HepG2 (cell line): ENCODE data around the gene SMARCD1. TPM values are rescaled to one million over a fixed set of nuclear protein-coding genes. Genes with fewer than 3 reads are reported as not detected.

Source experiments
- ATAC-seq: fragments of 200-7000 bp; cut with Tn5 transposase; 3 replicates; pipeline ENCODE4 v1.9.1; 2020; ENCODE audit warnings: mild to moderate bottlenecking, moderate library complexity
- BruUV-seq: library from RNA; stranded (reverse); fragments of 400-500 nt; replicated peaks from 2 replicates; lab custom pipeline; 2021; lab: Mats Ljungman, UMichigan
- CTCF ChIA-PET: fragments of 300-600 bp; formaldehyde crosslinking; extraction: SDS; loops from one replicate; lab custom pipeline; 2021; ENCODE audit warnings: low total read pairs, inconsistent platforms, low intra/inter-chr PET ratio; lab: Yijun Ruan, JAX
- POLR2A ChIA-PET: fragments of 350-600 bp; sonication (Branson Sonifier 250); formaldehyde crosslinking; loops from one replicate; lab custom pipeline; 2020; ENCODE audit warnings: antibody characterized with exemption, inconsistent platforms; lab: Yijun Ruan, JAX
- DNase-seq: peaks from one replicate; pipeline ENCODE4 v3.0.0-alpha.2; 2015; ENCODE audit warnings: low spot score
- FAIRE-seq: peaks from 3 replicates; lab custom pipeline; 2011; peaks lifted over from hg19 to GRCh38; lab: Jason Lieb, UNC
- H2AFZ ChIP-seq: one replicate; pipeline ENCODE4 v1.6.1; 2011; ENCODE audit warnings: low read length, inconsistent platforms
- H3K27ac ChIP-seq: fragments of 300-600 bp; 3 replicates; pipeline ENCODE4 v1.8.0; 2011; ENCODE audit warnings: mixed run types, mild to moderate bottlenecking, mixed read lengths, low read length, inconsistent platforms; ENCODE audit not compliant: insufficient read depth; ENCODE audit errors: extremely low read length
- H3K27me3 ChIP-seq, 2 experiments: fragments of 200-600 bp in 1 of 2; 2 replicates in 1 of 2; 3 replicates in 1 of 2; pipeline versions ENCODE4 v1.6.0 to v1.8.0; 2011; ENCODE audit warnings: low read length in 2 of 2, mild to moderate bottlenecking in 2 of 2, moderate library complexity in 2 of 2, inconsistent platforms in 1 of 2; ENCODE audit not compliant: insufficient read depth in 2 of 2, control insufficient read depth in 1 of 2
- H3K36me3 ChIP-seq, 2 experiments: fragments of 200-600 bp in 1 of 2; replicated peaks in 1 of 2; 2 replicates in 1 of 2; 3 replicates in 1 of 2; pipeline versions ENCODE4 v1.5.1 to v1.8.0; 2011; ENCODE audit warnings: low read length in 2 of 2, inconsistent platforms in 1 of 2; ENCODE audit not compliant: insufficient read depth in 2 of 2, control insufficient read depth in 1 of 2
- H3K4me1 ChIP-seq: 2 replicates; pipeline ENCODE4 v1.5.1; 2012; ENCODE audit warnings: low read length, inconsistent platforms; ENCODE audit not compliant: insufficient read depth
- H3K4me2 ChIP-seq: 2 replicates; pipeline ENCODE4 v1.6.0; 2011; ENCODE audit warnings: low read depth, low read length, inconsistent platforms
- H3K4me3 ChIP-seq, 3 experiments: fragments of 200-600 bp in 1 of 3; sonication (generic), shearing (Covaris generic) in 1 of 3; replicated peaks in 1 of 3; 2 replicates each; pipeline ENCODE4 v1.5.1; 2011 to 2016; ENCODE audit warnings: low read length in 3 of 3, inconsistent platforms in 2 of 3, low read depth in 2 of 3, mild to moderate bottlenecking in 2 of 3, control low read depth in 1 of 3, mixed read lengths in 1 of 3; ENCODE audit not compliant: insufficient read depth in 1 of 3
- H3K79me2 ChIP-seq: one replicate; pipeline ENCODE4 v1.6.1; 2011; ENCODE audit warnings: low read length, inconsistent platforms; ENCODE audit not compliant: insufficient read depth
- H3K9ac ChIP-seq: 2 replicates; pipeline ENCODE4 v1.6.0; 2011; ENCODE audit warnings: mild to moderate bottlenecking, low read depth, low read length, inconsistent platforms; ENCODE audit not compliant: insufficient read depth
- H3K9me3 ChIP-seq: 2 replicates; pipeline ENCODE4 v1.5.1; 2012; ENCODE audit warnings: mild to moderate bottlenecking, low read length
- H4K20me1 ChIP-seq: 2 replicates; pipeline ENCODE4 v1.6.0; 2011; ENCODE audit warnings: inconsistent platforms, mild to moderate bottlenecking, low read length, moderate library complexity; ENCODE audit not compliant: insufficient read depth
- GMEB1 ChIP-seq: sonication (generic); formaldehyde crosslinking; IDR thresholded peaks from 2 replicates; pipeline ENCODE4 v1.5.1; 2020; ENCODE audit warnings: missing genetic modification reagents, mild to moderate bottlenecking, borderline replicate concordance
- ZNF282 ChIP-seq: fragments of 450-650 bp; IDR thresholded peaks from 2 replicates; pipeline ENCODE4 v1.6.1; 2018; ENCODE audit not compliant: partially characterized antibody
- ZNF292 ChIP-seq: sonication (generic); formaldehyde crosslinking; IDR thresholded peaks from 2 replicates; pipeline ENCODE4 v1.8.1; 2022; ENCODE audit warnings: mild to moderate bottlenecking, low read depth, missing genetic modification reagents, borderline replicate concordance
- WGBS: methylation state at CpG from one replicate; pipeline ENCODE4 v1.1.6; 2017; ENCODE audit warnings: low lambda C conversion rate; 5-methylcytosine and 5-hydroxymethylcytosine counted together
- in situ Hi-C: cut with HindIII; loops from 2 replicates; pipeline ENCODE4 v1.10.0; 2017; ENCODE audit warnings: low pct_unique_long_range_greater_than_20kb; ENCODE audit not compliant: extremely low pct_ligation_motif_present
- intact Hi-C: fragments of 100-400 bp; cut with micrococcal nuclease; formaldehyde crosslinking; loops from one replicate; pipeline ENCODE4 v1.10.0; 2022; ENCODE audit not compliant: unreplicated experiment
- polyA plus RNA-seq, 8 experiments: library from polyadenylated mRNA; depleted of rRNA in 3 of 8; stranded (reverse) in 7 of 8; unstranded in 1 of 8; fragments of >200 nt; fragmentation: Illumina TruSeq in 4 of 8; extraction: Trizol in 4 of 8; gene quantifications; 2 replicates each; pipeline versions ENCODE4 v1.2.1 to v1.2.3, GENCODE V29; 2011 to 2016; ENCODE audit warnings: low read depth in 4 of 8, missing spikeins in 1 of 8, mixed read lengths in 1 of 8; ENCODE audit not compliant: insufficient read depth in 1 of 8
- total RNA-seq, 5 experiments: library from RNA; depleted of rRNA; stranded (reverse); fragments of >200 nt; fragmentation: Illumina TruSeq; extraction: Trizol; gene quantifications; 2 replicates each; pipeline ENCODE4 v1.2.3, GENCODE V29; 2016; ENCODE audit warnings: low read depth in 1 of 5

Gene SMARCD1
- total and polyA plus RNA-seq, 2 of the 13 experiments (the other 11 are each of a cell fraction or from before 2014, with no cell fraction given): 51.7 to 54.6 TPM

- Histone ChIP-seq H4K20me1 (no peaks in the 10 kb centered on the region), H3K9ac (no peak overlapping the region), H3K79me2 (no peaks in the 10 kb centered on the region), H3K36me3 (no peaks in the 10 kb centered on the region), H3K4me1 (peaks cover 40% of the 10 kb centered on the region), H3K4me2 (no peak overlapping the region), H3K4me3 (no peak overlapping the region), H3K27ac (no peak overlapping the region), H3K27me3 (peaks cover 11 to 63% of the 10 kb centered on the region in 2 experiments; a peak in 4 of 5 replicates), H2AFZ (no peak overlapping the region), H3K9me3 (no peaks in the 10 kb centered on the region)
- POLR2A ChIA-PET: no interaction called here
- DNase-seq (no peak), ATAC-seq (no peak), FAIRE-seq (no peak)
- intact Hi-C loops (no loop called here), in situ Hi-C loops (loop anchor here (10.0 kb wide), 1 partner anchor 188 kb away; no protein-coding TSS in a partner anchor)
- TF ChIP-seq ZNF282 (peak; percentile 25), ZNF292 (CRISPR knock-in tag) (no peak)
- CTCF ChIA-PET: interaction anchor here (1.2 kb wide), 1 partner anchor 85 kb away, joined by 3 read pairs; no protein-coding TSS in a partner anchor
- no TSS peak for BruUV-seq
These were observed 32.6 kb upstream of the SMARCD1 start for GRCh38 chr12:50052544-50052943.

- no peak overlapping the region for H3K27ac ChIP-seq
- in situ Hi-C loops: loop anchor here (10.0 kb wide), 1 partner anchor 188 kb away; no protein-coding TSS in a partner anchor
- 56% methylated on average over 6 of the region's 7 CpGs for WGBS
- DNase-seq: no peak
- no peak for TF ChIP-seq GMEB1
- TF ChIP-seq, all 625 proteins: peak for 0
- no TSS peak for BruUV-seq
- no peak overlapping the region for H3K4me3 ChIP-seq
- intact Hi-C loops: no loop called here
- H3K79me2 ChIP-seq: no peaks in the 10 kb centered on the region
- H2AFZ ChIP-seq: no peak overlapping the region
- ATAC-seq: no peak
- ChIA-PET CTCF (interaction anchor here (1.2 kb wide), 1 partner anchor 86 kb away, joined by 3 read pairs; no protein-coding TSS in a partner anchor), POLR2A (no interaction called here)
- no peak overlapping the region for H3K9ac ChIP-seq
- peaks cover 10 to 60% of the 10 kb centered on the region in 2 experiments; a peak in 4 of 5 replicates for H3K27me3 ChIP-seq
- no peak for FAIRE-seq
- no peak overlapping the region for H3K4me2 ChIP-seq
- peaks cover 42% of the 10 kb centered on the region for H3K4me1 ChIP-seq
- no peaks in the 10 kb centered on the region for H3K36me3 ChIP-seq
- no peaks in the 10 kb centered on the region for H4K20me1 ChIP-seq
- H3K9me3 ChIP-seq: no peaks in the 10 kb centered on the region
These were observed 32.2 kb upstream of the SMARCD1 start for GRCh38 chr12:50052964-50053363.
